Heart left ventricle (tissue), 13 donors: ENCODE data around the gene DNAH12.

Experiments
- CTCF ChIP-seq, 12 donors: fragments of 200-600 bp; sonication (generic) in 4 of 12; IDR thresholded peaks; one replicate each; pipeline versions ENCODE4 v1.5.0 to v1.8.0; 2018 to 2022; ENCODE audit warnings: antibody characterized with exemption in 12 of 12, mild to moderate bottlenecking in 5 of 12
- POLR2A ChIP-seq, 2 donors: fragments of 450-650 bp; IDR thresholded peaks; one replicate each; pipeline ENCODE4 v1.6.1; 2017; ENCODE audit warnings: antibody characterized with exemption in 2 of 2, mild to moderate bottlenecking in 2 of 2, moderate library complexity in 2 of 2
- donor health status: ischemic (EF 13 %, LVEDD 7.1; RV severe dilation, severe dysfunction).
- donor health status: DM: no; HTN: yes; CAD: no.
- donor health status: DM: no; HTN: no; CAD: no.
- donor health status: ischemic (EF 25% LVEDD 6.9; RV normal size, moderate dysfunction).
- donor health status: ischemic (EF 25% LVEDD 5.7; RV mildly dilated, moderate dysfunction).
- donor health status: ischemic (EF 35%, LVEDD 5.7; RV mildly dilated, moderate dysfunction).
- donor health status: nonischemic (EF 11% LVEDD 7.7; RV severe dilation, severe dysfunction).
- donor health status: DM: yes; HTN: yes; CAD: no.
- donor health status: PGD.
- donor health status: ischemic (EF 29% LVEDD 5.4; RV normal size, mild dysfunction).
- donor health status: nonischemic (EF 23%, LVEDD 6.1; RV moderate dilation, normal function).

- TF ChIP-seq CTCF (IDR thresholded peaks at IDR 0.05), result no peak
- no peak for TF ChIP-seq POLR2A (IDR thresholded peaks at IDR 0.05)
Measured at GRCh38 chr3:57386307-57386706, 157.8 kb downstream of the DNAH12 start.
